GM12872 (cell line): ENCODE measurements around the gene KPRP.
A peak's percentile ranks its signal among the peaks of the same experiment; 100 is the strongest.

ENCODE experiments used
- CTCF ChIP-seq: IDR thresholded peaks from 3 replicates; pipeline ENCODE4 v1.5.1; 2011; ENCODE audit warnings: low read depth, mild to moderate bottlenecking, low read length, moderate library complexity; ENCODE audit not compliant: insufficient read depth

The KPRP gene

GRCh38 chr1:152758636-152759035 lies 811 bp downstream of the KPRP start:
- TF ChIP-seq CTCF, result no peak

- TF ChIP-seq CTCF, result no peak
Observed at GRCh38 chr1:152759453-152760173, 1.8 kb downstream of the KPRP start.

GRCh38 chr1:152760551-152761190 lies 2.8 kb downstream of the KPRP start:
- TF ChIP-seq CTCF, result no peak

GRCh38 chr1:152761609-152762213 lies 3.9 kb downstream of the KPRP start:
- TF ChIP-seq CTCF, result no peak

DNA sequence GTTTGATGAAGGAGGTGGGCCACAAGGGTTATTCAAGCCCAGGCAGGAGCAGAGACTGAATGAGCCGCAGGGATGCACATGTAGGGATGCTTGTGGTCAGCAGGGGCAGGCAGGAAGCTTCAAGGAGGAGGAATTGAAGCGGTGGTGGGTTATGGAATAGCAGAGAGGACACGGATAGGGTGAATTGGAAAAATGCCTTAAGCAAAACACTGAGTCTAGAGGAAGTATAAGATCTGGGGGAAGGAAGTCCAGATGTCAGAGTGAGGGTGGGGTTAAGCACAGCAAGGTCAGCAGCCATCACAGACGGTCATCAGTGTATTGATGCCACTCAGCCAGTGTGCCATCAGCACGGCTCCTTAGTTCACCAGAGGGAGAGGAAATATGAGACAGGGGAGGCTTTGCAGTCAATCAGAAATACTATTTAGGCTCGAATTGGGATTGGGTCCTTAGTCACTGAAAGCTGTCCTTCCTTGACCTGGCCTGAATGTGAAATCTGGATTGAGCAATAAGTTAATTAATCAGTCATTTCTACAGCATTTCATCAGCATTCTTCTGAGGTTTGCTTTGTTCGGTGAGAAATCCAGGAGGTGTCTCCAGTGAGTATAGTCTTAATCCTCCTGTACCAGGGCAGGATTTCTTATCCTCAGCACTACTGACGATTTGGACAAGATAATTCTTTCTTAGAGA lies 11.2 kb downstream of the KPRP start:
- TF ChIP-seq CTCF, result no peak

DNA sequence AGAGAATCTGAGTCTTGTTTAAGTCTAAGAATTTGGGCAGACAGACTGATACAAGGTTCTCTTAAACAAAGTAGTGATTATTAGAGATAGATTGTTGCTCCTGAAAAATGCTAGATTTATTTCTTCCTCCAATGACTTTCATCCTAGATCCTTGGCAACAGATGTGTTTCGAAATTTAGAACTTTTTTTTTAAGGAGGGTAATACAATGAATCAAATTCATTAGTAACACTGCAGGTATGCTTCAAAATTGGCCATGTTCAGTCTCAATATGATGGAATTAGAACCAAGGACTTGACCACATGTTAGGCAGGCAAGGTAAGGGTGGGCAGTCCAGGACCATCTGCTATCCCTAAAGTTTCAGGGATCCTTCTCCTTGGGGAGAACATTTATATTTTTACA lies 12.6 kb downstream of the KPRP start:
- no peak for TF ChIP-seq CTCF

GRCh38 chr1:152774875-152775274 lies 17.1 kb downstream of the KPRP start, which contains the start of gene LCE1F:
LCE1F (plus strand) TSS chr1:152775140; CDS start chr1:152776372, 1,232 bp downstream.
- TF ChIP-seq CTCF, result peak; percentile 24; the same call in 1 of the 3 replicates
